Neural progenitor cell (in vitro differentiated cells): ENCODE results near the gene NELL2. TPM values are rescaled to one million over a fixed set of nuclear protein-coding genes. Genes with fewer than 3 reads are reported as not detected.

ENCODE experiments used
- DNase-seq: peaks from one replicate; pipeline ENCODE4 v3.0.0-alpha.2; 2016; ENCODE audit warnings: low spot score
- H2AFZ ChIP-seq: fragments of 200-600 bp; sonication (generic); replicated peaks from 2 replicates; pipeline ENCODE4 v1.6.1; 2016; ENCODE audit warnings: antibody characterized with exemption
- H3F3A ChIP-seq: fragments of 200-600 bp; sonication (generic); 2 replicates; pipeline ENCODE4 v1.6.1; 2016; ENCODE audit warnings: antibody characterized with exemption, low read depth
- H3K27ac ChIP-seq: fragments of 200-600 bp; sonication (generic); 2 replicates; pipeline ENCODE4 v1.5.1; 2016; ENCODE audit warnings: mild to moderate bottlenecking
- H3K27me3 ChIP-seq: fragments of 200-600 bp; sonication (generic); 2 replicates; pipeline ENCODE4 v1.6.1; 2016; ENCODE audit warnings: mild to moderate bottlenecking, moderate library complexity
- H3K36me3 ChIP-seq: fragments of 200-600 bp; sonication (generic); 2 replicates; pipeline ENCODE4 v1.5.1; 2016
- H3K4me1 ChIP-seq: fragments of 200-600 bp; sonication (generic); 2 replicates; pipeline ENCODE4 v1.6.1; 2016; ENCODE audit warnings: mixed run types
- H3K4me2 ChIP-seq: fragments of 200-600 bp; sonication (generic); 2 replicates; pipeline ENCODE4 v1.6.1; 2016
- H3K4me3 ChIP-seq: fragments of 200-600 bp; sonication (generic); 2 replicates; pipeline ENCODE4 v1.5.1; 2016
- H3K79me2 ChIP-seq: fragments of 200-600 bp; sonication (generic); 2 replicates; pipeline ENCODE4 v1.6.1; 2016; ENCODE audit warnings: low read depth
- H3K9ac ChIP-seq: fragments of 200-600 bp; sonication (generic); 2 replicates; pipeline ENCODE4 v1.6.1; 2016
- H3K9me3 ChIP-seq: fragments of 200-600 bp; sonication (generic); 2 replicates; pipeline ENCODE4 v1.5.1; 2016; ENCODE audit warnings: low read depth
- H4K20me1 ChIP-seq: fragments of 200-600 bp; sonication (generic); 2 replicates; pipeline ENCODE4 v1.6.1; 2016; ENCODE audit warnings: low read depth
- H3K27ac Mint-ChIP-seq: 3 replicates; pipeline ENCODE4 v1.8.0; 2021; ENCODE audit warnings: mixed read lengths
- H3K27me3 Mint-ChIP-seq: 2 replicates; pipeline ENCODE4 v1.8.0; 2022; ENCODE audit warnings: low read depth, mild to moderate bottlenecking, inconsistent platforms, moderate library complexity, mixed read lengths; ENCODE audit not compliant: insufficient read depth
- H3K36me3 Mint-ChIP-seq: 3 replicates; pipeline ENCODE4 v1.8.0; 2021; ENCODE audit warnings: mixed read lengths
- H3K4me1 Mint-ChIP-seq: 3 replicates; pipeline ENCODE4 v1.8.0; 2021; ENCODE audit warnings: mixed read lengths
- H3K4me3 Mint-ChIP-seq: 3 replicates; pipeline ENCODE4 v1.8.0; 2021; ENCODE audit warnings: mild to moderate bottlenecking, moderate library complexity, mixed read lengths
- H3K9me3 Mint-ChIP-seq: 3 replicates; pipeline ENCODE4 v1.8.0; 2020; ENCODE audit warnings: mixed read lengths
- CTCF ChIP-seq: fragments of 200-600 bp; sonication (generic); IDR thresholded peaks from 2 replicates; pipeline ENCODE4 v1.5.1; 2017; ENCODE audit warnings: antibody characterized with exemption, mild to moderate bottlenecking
- EZH2 ChIP-seq: fragments of 200-600 bp; sonication (generic); IDR thresholded peaks from 2 replicates; pipeline ENCODE4 v1.6.1; 2017; ENCODE audit warnings: antibody characterized with exemption, mild to moderate bottlenecking, moderate library complexity
- EZH2phosphoT487 ChIP-seq: fragments of 200-600 bp; sonication (generic); IDR thresholded peaks from 2 replicates; pipeline ENCODE4 v1.6.1; 2017; ENCODE audit warnings: antibody characterized with exemption
- total RNA-seq: library from RNA; depleted of rRNA; stranded (reverse); fragments of >200 nt; gene quantifications from 2 replicates; pipeline ENCODE4 v1.2.3, GENCODE V29; 2015; ENCODE audit warnings: low replicate concordance

The NELL2 gene
- total RNA-seq, 1 donor from 2014 or later, result 398 TPM

GRCh38 chr12:44546060-44546459 is 330.1 kb downstream of the NELL2 start:
- no peaks in the 10 kb centered on the region for H3K27me3 Mint-ChIP-seq
- H3K27me3 ChIP-seq, result no peaks in the 10 kb centered on the region

GRCh38 chr12:44544018-44544417 is 332.1 kb downstream of the NELL2 start:
- Histone ChIP-seq H3K36me3 (no peaks in the 10 kb centered on the region), H3K4me1 (peaks cover 8% of the 10 kb centered on the region), H2AFZ (no peak overlapping the region), H3K4me2 (no peak overlapping the region), H3K4me3 (no peak overlapping the region), H4K20me1 (no peaks in the 10 kb centered on the region), H3K9ac (no peak overlapping the region), H3K79me2 (no peaks in the 10 kb centered on the region), H3K27me3 (no peaks in the 10 kb centered on the region), H3K9me3 (no peaks in the 10 kb centered on the region), H3F3A (no peaks in the 10 kb centered on the region), H3K27ac (no peak overlapping the region)
- Mint-ChIP-seq H3K36me3 (peaks cover 5% of the 10 kb centered on the region), H3K27me3 (no peaks in the 10 kb centered on the region), H3K4me1 (peaks cover 5% of the 10 kb centered on the region), H3K9me3 (peaks cover 2% of the 10 kb centered on the region), H3K27ac (no peak overlapping the region), H3K4me3 (no peak overlapping the region)
- DNase-seq, result no peak
- TF ChIP-seq EZH2phosphoT487, result no peak
- TF ChIP-seq EZH2, result no peak
- TF ChIP-seq CTCF, result no peak

More at GRCh38 chr12:44546060-44546459, 330.1 kb downstream of the NELL2 start:
- Histone ChIP-seq H3K79me2 (no peaks in the 10 kb centered on the region), H3F3A (no peaks in the 10 kb centered on the region), H3K9me3 (no peaks in the 10 kb centered on the region), H4K20me1 (no peaks in the 10 kb centered on the region), H3K9ac (no peak overlapping the region), H2AFZ (no peak overlapping the region), H3K4me3 (no peak overlapping the region), H3K4me1 (peaks cover 8% of the 10 kb centered on the region), H3K36me3 (no peaks in the 10 kb centered on the region), H3K27ac (no peak overlapping the region), H3K4me2 (no peak overlapping the region)
- Mint-ChIP-seq H3K9me3 (peaks cover 2% of the 10 kb centered on the region), H3K27ac (no peak overlapping the region), H3K36me3 (peaks cover 10% of the 10 kb centered on the region), H3K4me1 (peaks cover 7% of the 10 kb centered on the region), H3K4me3 (no peak overlapping the region)
- no peak for TF ChIP-seq CTCF
- no peak for TF ChIP-seq EZH2phosphoT487
- TF ChIP-seq EZH2, result no peak
- DNase-seq, result no peak

- Mint-ChIP-seq H3K27me3 (no peaks in the 10 kb centered on the region), H3K9me3 (peaks cover 2% of the 10 kb centered on the region), H3K4me1 (peaks cover 4% of the 10 kb centered on the region), H3K27ac (no peak overlapping the region), H3K4me3 (no peak overlapping the region), H3K36me3 (peaks cover 5% of the 10 kb centered on the region)
- H3K9ac ChIP-seq, result no peak overlapping the region
- no peak overlapping the region for H3K4me2 ChIP-seq
- H3K79me2 ChIP-seq, result no peaks in the 10 kb centered on the region
- H3K4me3 ChIP-seq, result no peak overlapping the region
- H3K4me1 ChIP-seq, result peaks cover 8% of the 10 kb centered on the region
- H3K36me3 ChIP-seq, result no peaks in the 10 kb centered on the region
- no peaks in the 10 kb centered on the region for H3K9me3 ChIP-seq
- TF ChIP-seq EZH2phosphoT487 (no peak), EZH2 (no peak), CTCF (no peak)
- no peaks in the 10 kb centered on the region for H3K27me3 ChIP-seq
- no peaks in the 10 kb centered on the region for H3F3A ChIP-seq
- H2AFZ ChIP-seq, result no peak overlapping the region
- DNase-seq, result no peak
- H4K20me1 ChIP-seq, result no peaks in the 10 kb centered on the region
- H3K27ac ChIP-seq, result no peak overlapping the region
Observed at GRCh38 chr12:44542716-44543115, 333.4 kb downstream of the NELL2 start.
